Measurements from ENCODE around the gene ADAMTS12. TPM values are rescaled to one million over a fixed set of nuclear protein-coding genes. Genes with fewer than 3 reads are reported as not detected.

Gene ADAMTS12
- polyA plus RNA-seq, 3 donors: not detected

DNA sequence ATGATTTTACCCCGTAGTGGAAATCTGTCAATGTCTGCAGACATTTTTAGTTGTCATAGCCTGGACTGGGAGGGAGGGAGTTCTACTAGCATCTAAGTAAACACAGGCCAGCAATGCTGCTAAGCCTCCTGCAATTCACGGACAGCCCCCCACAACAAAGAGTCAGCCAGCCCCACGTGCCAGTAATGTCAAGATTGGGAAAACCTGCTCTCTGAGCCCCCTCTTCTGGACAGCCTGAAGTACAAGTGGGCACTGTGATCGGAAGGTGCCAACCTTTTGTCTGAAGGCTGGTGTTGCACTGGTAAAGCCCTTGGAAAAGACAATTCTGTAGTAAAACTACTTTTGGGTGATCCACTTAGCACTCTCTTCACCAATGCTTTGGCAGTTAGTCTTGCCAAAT, 296.5 kb downstream of the ADAMTS12 start:
- H3K27me3 ChIP-seq (ENCODE audit: control insufficient read depth in 2 of 2, insufficient read depth in 2 of 2, low read length in 2 of 2): no peaks in the 10 kb centered on the region
- Mint-ChIP-seq H3K4me1 (no peaks in the 10 kb centered on the region), H3K27me3 (ENCODE audit: low read depth in 3 of 3) (peaks cover 0 to 3% (median 2%) of the 10 kb centered on the region in 3 donors), H3K36me3 (no peaks in the 10 kb centered on the region), H3K9me3 (peaks cover 0 to 2% (median 0%) of the 10 kb centered on the region in 7 donors), H3K4me3 (no peak overlapping the region), H3K27ac (no peak overlapping the region)
- H3K79me2 ChIP-seq (ENCODE audit: insufficient read depth, low read length): no peaks in the 10 kb centered on the region
- no peaks in the 10 kb centered on the region for H3K4me1 ChIP-seq (ENCODE audit: control insufficient read depth in 1 of 2, insufficient read depth in 2 of 2, low read length in 2 of 2)
- no peaks in the 10 kb centered on the region for H4K20me1 ChIP-seq (ENCODE audit: insufficient read depth, low read length)
- no peaks in the 10 kb centered on the region for H3K9me3 ChIP-seq (replicated peaks in 1 of 2; ENCODE audit: control insufficient read depth in 1 of 2, insufficient read depth in 1 of 2, low read length in 2 of 2)
- H3K4me2 ChIP-seq (replicated peaks; ENCODE audit: extremely low read depth, low read length, poor library complexity, severe bottlenecking): no peak overlapping the region
- DNase-seq: no peak
- H3K36me3 ChIP-seq (replicated peaks in 1 of 2; ENCODE audit: control insufficient read depth in 1 of 2, insufficient read depth in 2 of 2, low read length in 2 of 2): no peaks in the 10 kb centered on the region
- H3K27ac ChIP-seq (ENCODE audit: low read depth in 1 of 2, low read length in 2 of 2): no peak overlapping the region
- intact Hi-C loops (cut with micrococcal nuclease): no loop called here
- no peak overlapping the region for H3K9ac ChIP-seq (ENCODE audit: insufficient read depth, low read length, poor library complexity, severe bottlenecking)
- WGBS (ENCODE audit: insufficient coverage): 60% methylated on average over 1 of the region's 4 CpGs
- no peak overlapping the region for H2AFZ ChIP-seq (ENCODE audit: insufficient read depth, low read depth, low read length, poor library complexity, severe bottlenecking)
- TF ChIP-seq, protein P1, sequence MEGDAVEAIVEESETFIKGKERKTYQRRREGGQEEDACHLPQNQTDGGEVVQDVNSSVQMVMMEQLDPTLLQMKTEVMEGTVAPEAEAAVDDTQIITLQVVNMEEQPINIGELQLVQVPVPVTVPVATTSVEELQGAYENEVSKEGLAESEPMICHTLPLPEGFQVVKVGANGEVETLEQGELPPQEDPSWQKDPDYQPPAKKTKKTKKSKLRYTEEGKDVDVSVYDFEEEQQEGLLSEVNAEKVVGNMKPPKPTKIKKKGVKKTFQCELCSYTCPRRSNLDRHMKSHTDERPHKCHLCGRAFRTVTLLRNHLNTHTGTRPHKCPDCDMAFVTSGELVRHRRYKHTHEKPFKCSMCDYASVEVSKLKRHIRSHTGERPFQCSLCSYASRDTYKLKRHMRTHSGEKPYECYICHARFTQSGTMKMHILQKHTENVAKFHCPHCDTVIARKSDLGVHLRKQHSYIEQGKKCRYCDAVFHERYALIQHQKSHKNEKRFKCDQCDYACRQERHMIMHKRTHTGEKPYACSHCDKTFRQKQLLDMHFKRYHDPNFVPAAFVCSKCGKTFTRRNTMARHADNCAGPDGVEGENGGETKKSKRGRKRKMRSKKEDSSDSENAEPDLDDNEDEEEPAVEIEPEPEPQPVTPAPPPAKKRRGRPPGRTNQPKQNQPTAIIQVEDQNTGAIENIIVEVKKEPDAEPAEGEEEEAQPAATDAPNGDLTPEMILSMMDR (IDR thresholded peaks at IDR 0.05): no peak
- no peak overlapping the region for H3K4me3 ChIP-seq (replicated peaks in 1 of 3; ENCODE audit: low read depth in 2 of 3, low read length in 3 of 3)

DNA sequence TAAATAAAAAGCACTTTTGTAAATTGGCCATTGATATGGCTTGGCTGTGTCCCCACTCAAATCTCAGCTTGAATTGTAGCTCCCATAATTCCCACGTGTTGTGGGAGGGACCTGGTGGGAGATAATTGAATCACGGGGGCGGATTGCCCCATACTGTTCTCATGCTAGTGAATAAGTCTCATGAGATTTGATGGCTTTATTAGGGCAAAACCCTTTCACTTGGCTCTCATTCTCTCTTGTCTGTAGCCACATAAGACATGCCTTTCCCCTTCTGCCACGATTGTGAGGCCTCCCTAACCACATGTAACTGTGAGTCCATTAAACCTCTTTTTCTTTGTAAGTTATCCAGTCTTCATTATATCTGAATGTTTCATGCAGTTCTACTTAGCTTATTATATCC, 297.8 kb downstream of the ADAMTS12 start:
- Mint-ChIP-seq H3K4me3 (no peak overlapping the region), H3K36me3 (no peaks in the 10 kb centered on the region), H3K27ac (no peak overlapping the region), H3K27me3 (ENCODE audit: low read depth in 3 of 3) (peaks cover 0 to 3% (median 2%) of the 10 kb centered on the region in 3 donors), H3K9me3 (peaks cover 0 to 1% (median 0%) of the 10 kb centered on the region in 7 donors), H3K4me1 (no peaks in the 10 kb centered on the region)
- Histone ChIP-seq H3K4me3 (replicated peaks in 1 of 3; ENCODE audit: low read depth in 2 of 3, low read length in 3 of 3) (no peak overlapping the region), H3K27me3 (ENCODE audit: control insufficient read depth in 2 of 2, insufficient read depth in 2 of 2, low read length in 2 of 2) (no peaks in the 10 kb centered on the region), H3K27ac (ENCODE audit: low read depth in 1 of 2, low read length in 2 of 2) (no peak overlapping the region), H4K20me1 (ENCODE audit: insufficient read depth, low read length) (no peaks in the 10 kb centered on the region), H2AFZ (ENCODE audit: insufficient read depth, low read depth, low read length, poor library complexity, severe bottlenecking) (no peak overlapping the region), H3K4me2 (replicated peaks; ENCODE audit: extremely low read depth, low read length, poor library complexity, severe bottlenecking) (no peak overlapping the region), H3K4me1 (ENCODE audit: control insufficient read depth in 1 of 2, insufficient read depth in 2 of 2, low read length in 2 of 2) (no peaks in the 10 kb centered on the region), H3K9me3 (replicated peaks in 1 of 2; ENCODE audit: control insufficient read depth in 1 of 2, insufficient read depth in 1 of 2, low read length in 2 of 2) (no peaks in the 10 kb centered on the region), H3K36me3 (replicated peaks in 1 of 2; ENCODE audit: control insufficient read depth in 1 of 2, insufficient read depth in 2 of 2, low read length in 2 of 2) (no peaks in the 10 kb centered on the region), H3K9ac (ENCODE audit: insufficient read depth, low read length, poor library complexity, severe bottlenecking) (no peak overlapping the region), H3K79me2 (ENCODE audit: insufficient read depth, low read length) (no peaks in the 10 kb centered on the region)
- TF ChIP-seq, protein P1 (IDR thresholded peaks at IDR 0.05): no peak
- intact Hi-C loops (cut with micrococcal nuclease): no loop called here
- no peak for DNase-seq
- WGBS (ENCODE audit: insufficient coverage): no CpG with 5 or more reads among the region's 4 CpGs

All from CD14-positive monocyte (primary cell).